ENCODE data around the gene MFAP1. TPM values are rescaled to one million over a fixed set of nuclear protein-coding genes. Genes with fewer than 3 reads are reported as not detected.
A peak's percentile ranks its signal among the peaks of the same experiment; 100 is the strongest.
"Not testable (repeated sequence)": the region's sequence is repeated elsewhere in the genome, so short reads cannot be mapped to it uniquely, and the experiment has no call there.

Gene MFAP1
- total RNA-seq (2014; rRNA removed; shearing (Covaris generic)), result 25.8 and 28.6 TPM in 2 replicates
- polyA plus RNA-seq (2014; cell fraction: nucleus; rRNA removed), result 16.8 and 16.9 TPM in 2 replicates

GRCh38 chr15:43824302-43825246 lies at the start of gene MFAP1:
MFAP1 (minus strand) TSS chr15:43824690; CDS start chr15:43824569, 121 bp downstream.
- DNase-seq (ENCODE audit: extremely low read depth, low read depth), result peak; percentile 95

GRCh38 chr15:43873651-43874050 lies 49.2 kb upstream of the MFAP1 start:
- DNase-seq (ENCODE audit: extremely low read depth, low read depth), result no peak

- DNase-seq (ENCODE audit: extremely low read depth, low read depth), result peak; percentile 53
Observed at GRCh38 chr15:43872416-43873020, 48.0 kb upstream of the MFAP1 start.

GRCh38 chr15:43871835-43872234 lies 47.3 kb upstream of the MFAP1 start:
- DNase-seq (ENCODE audit: extremely low read depth, low read depth), result no peak

- no peak for DNase-seq (ENCODE audit: extremely low read depth, low read depth)
Observed at GRCh38 chr15:43868406-43868805, 43.9 kb upstream of the MFAP1 start.

- DNase-seq (ENCODE audit: extremely low read depth, low read depth), result no peak
Observed at GRCh38 chr15:43867096-43867495, 42.6 kb upstream of the MFAP1 start.

GRCh38 chr15:43866636-43867035 lies 42.1 kb upstream of the MFAP1 start:
- DNase-seq (ENCODE audit: extremely low read depth, low read depth), result not testable (repeated sequence)

GRCh38 chr15:43859546-43859945 lies 35.1 kb upstream of the MFAP1 start:
- no peak for DNase-seq (ENCODE audit: extremely low read depth, low read depth)

GRCh38 chr15:43854801-43855200 lies 30.3 kb upstream of the MFAP1 start:
- no peak for DNase-seq (ENCODE audit: extremely low read depth, low read depth)

- DNase-seq (ENCODE audit: extremely low read depth, low read depth), result no peak
Observed at GRCh38 chr15:43852607-43853006, 28.1 kb upstream of the MFAP1 start.

- DNase-seq (ENCODE audit: extremely low read depth, low read depth), result no peak
Observed at GRCh38 chr15:43851251-43851650, 26.8 kb upstream of the MFAP1 start.

- no peak for DNase-seq (ENCODE audit: extremely low read depth, low read depth)
Observed at GRCh38 chr15:43845421-43845820, 20.9 kb upstream of the MFAP1 start.

GRCh38 chr15:43832485-43832884 lies 8.0 kb upstream of the MFAP1 start:
- DNase-seq (ENCODE audit: extremely low read depth, low read depth), result not testable (repeated sequence)

- DNase-seq (ENCODE audit: extremely low read depth, low read depth), result not testable (repeated sequence)
Observed at GRCh38 chr15:43831519-43832052, 7.1 kb upstream of the MFAP1 start.

- not testable (repeated sequence) for DNase-seq (ENCODE audit: extremely low read depth, low read depth)
Observed at GRCh38 chr15:43830691-43831275, 6.3 kb upstream of the MFAP1 start.

- DNase-seq (ENCODE audit: extremely low read depth, low read depth), result not testable (repeated sequence)
Observed at GRCh38 chr15:43829951-43830540, 5.6 kb upstream of the MFAP1 start.

- DNase-seq (ENCODE audit: extremely low read depth, low read depth), result no peak
Observed at GRCh38 chr15:43828061-43828657, 3.7 kb upstream of the MFAP1 start.

GRCh38 chr15:43826508-43827341 lies 2.2 kb upstream of the MFAP1 start, which contains the start of gene WDR76:
WDR76 (plus strand) TSS chr15:43827002; CDS start chr15:43827033, 31 bp downstream.
- DNase-seq (ENCODE audit: extremely low read depth, low read depth), result peak; percentile 72

GRCh38 chr15:43826029-43826507 lies 1.6 kb upstream of the MFAP1 start:
- no peak for DNase-seq (ENCODE audit: extremely low read depth, low read depth)
